Large intestine (tissue), 3 donors: ENCODE data around the gene CFAP74. TPM values are rescaled to one million over a fixed set of nuclear protein-coding genes. Genes with fewer than 3 reads are reported as not detected.

Experiments
- DNase-seq, 2 donors: peaks; one replicate each; pipeline versions ENCODE4 v3.0.0 to v3.0.0-alpha.2; 2013
- H3K27ac ChIP-seq: one replicate; pipeline ENCODE4 v1.5.1; 2013; ENCODE audit warnings: low read length
- H3K27me3 ChIP-seq: 2 replicates; pipeline ENCODE4 v1.6.1; 2013; ENCODE audit warnings: low read length; ENCODE audit not compliant: control insufficient read depth, insufficient read depth
- H3K36me3 ChIP-seq: 2 replicates; pipeline ENCODE4 v1.6.1; 2013; ENCODE audit warnings: low read length; ENCODE audit not compliant: control insufficient read depth, insufficient read depth
- H3K4me1 ChIP-seq: one replicate; pipeline ENCODE4 v1.6.1; 2013; ENCODE audit warnings: low read length; ENCODE audit not compliant: control insufficient read depth, insufficient read depth
- H3K4me3 ChIP-seq: one replicate; pipeline ENCODE4 v1.5.1; 2013; ENCODE audit warnings: low read length
- H3K9me3 ChIP-seq: one replicate; pipeline ENCODE4 v1.6.1; 2013; ENCODE audit warnings: mild to moderate bottlenecking, low read depth, low read length, moderate library complexity; ENCODE audit not compliant: control insufficient read depth
- WGBS: methylation state at CpG from one replicate; pipeline ENCODE4 v1.1.5; 2013; ENCODE audit warnings: low lambda C conversion rate; ENCODE audit not compliant: insufficient coverage; 5-methylcytosine and 5-hydroxymethylcytosine counted together
- polyA plus RNA-seq: library from polyadenylated mRNA; unstranded; fragments of 120-200 nt; gene quantifications from one replicate; pipeline ENCODE4 v1.2.1, GENCODE V29; 2013

Gene CFAP74
- polyA plus RNA-seq, 1 donor, result 1.4 TPM

- no peak overlapping the region for H3K27ac ChIP-seq
- no peaks in the 10 kb centered on the region for H3K4me1 ChIP-seq
- DNase-seq, result no peak
- no CpG with 5 or more reads among the region's 16 CpGs for WGBS
- H3K36me3 ChIP-seq, result no peaks in the 10 kb centered on the region
- no peak overlapping the region for H3K4me3 ChIP-seq
- H3K9me3 ChIP-seq, result peaks cover 14% of the 10 kb centered on the region
- H3K27me3 ChIP-seq, result peaks cover 21% of the 10 kb centered on the region
These were observed 36.4 kb downstream of the CFAP74 start for GRCh38 chr1:1967151-1967550.

GRCh38 chr1:1966071-1966740, 37.4 kb downstream of the CFAP74 start:
- Histone ChIP-seq H3K36me3 (no peaks in the 10 kb centered on the region), H3K27me3 (peaks cover 28% of the 10 kb centered on the region), H3K27ac (no peak overlapping the region), H3K4me1 (no peaks in the 10 kb centered on the region), H3K4me3 (no peak overlapping the region), H3K9me3 (peaks cover 12% of the 10 kb centered on the region)
- DNase-seq, result no peak
- WGBS, result 70% methylated on average over 3 of the region's 38 CpGs

- H3K36me3 ChIP-seq, result no peaks in the 10 kb centered on the region
- no peak overlapping the region for H3K4me3 ChIP-seq
- WGBS, result no CpG with 5 or more reads among the region's 10 CpGs
- peaks cover 32% of the 10 kb centered on the region for H3K27me3 ChIP-seq
- DNase-seq, result no peak
- peaks cover 2% of the 10 kb centered on the region for H3K4me1 ChIP-seq
- no peak overlapping the region for H3K27ac ChIP-seq
- H3K9me3 ChIP-seq, result peaks cover 12% of the 10 kb centered on the region
These were observed 38.0 kb downstream of the CFAP74 start for GRCh38 chr1:1965546-1965945.

- no peaks in the 10 kb centered on the region for H3K36me3 ChIP-seq
- no CpG with 5 or more reads among the region's 25 CpGs for WGBS
- H3K27ac ChIP-seq, result no peak overlapping the region
- DNase-seq, result no peak
- no peak overlapping the region for H3K4me3 ChIP-seq
- peaks cover 7% of the 10 kb centered on the region for H3K4me1 ChIP-seq
- H3K9me3 ChIP-seq, result peaks cover 8% of the 10 kb centered on the region
- peaks cover 32% of the 10 kb centered on the region for H3K27me3 ChIP-seq
These were observed 38.8 kb downstream of the CFAP74 start for GRCh38 chr1:1964811-1965210.

GRCh38 chr1:1963570-1963969, 40.0 kb downstream of the CFAP74 start:
- WGBS, result no CpG with 5 or more reads among the region's 17 CpGs

GRCh38 chr1:1962752-1963151, 40.8 kb downstream of the CFAP74 start:
- no peaks in the 10 kb centered on the region for H3K36me3 ChIP-seq
- no peak for DNase-seq
- H3K9me3 ChIP-seq, result no peaks in the 10 kb centered on the region
- no peak overlapping the region for H3K27ac ChIP-seq
- peaks cover 32% of the 10 kb centered on the region for H3K27me3 ChIP-seq
- H3K4me1 ChIP-seq, result peaks cover 7% of the 10 kb centered on the region
- H3K4me3 ChIP-seq, result no peak overlapping the region
- 80% methylated on average over 1 of the region's 2 CpGs for WGBS

More at GRCh38 chr1:1963570-1963969, 40.0 kb downstream of the CFAP74 start:
- H3K36me3 ChIP-seq, result no peaks in the 10 kb centered on the region
- no peak overlapping the region for H3K4me3 ChIP-seq
- no peak for DNase-seq
- H3K4me1 ChIP-seq, result peaks cover 7% of the 10 kb centered on the region
- no peak overlapping the region for H3K27ac ChIP-seq
- no peaks in the 10 kb centered on the region for H3K9me3 ChIP-seq
- H3K27me3 ChIP-seq, result peaks cover 32% of the 10 kb centered on the region

DNA sequence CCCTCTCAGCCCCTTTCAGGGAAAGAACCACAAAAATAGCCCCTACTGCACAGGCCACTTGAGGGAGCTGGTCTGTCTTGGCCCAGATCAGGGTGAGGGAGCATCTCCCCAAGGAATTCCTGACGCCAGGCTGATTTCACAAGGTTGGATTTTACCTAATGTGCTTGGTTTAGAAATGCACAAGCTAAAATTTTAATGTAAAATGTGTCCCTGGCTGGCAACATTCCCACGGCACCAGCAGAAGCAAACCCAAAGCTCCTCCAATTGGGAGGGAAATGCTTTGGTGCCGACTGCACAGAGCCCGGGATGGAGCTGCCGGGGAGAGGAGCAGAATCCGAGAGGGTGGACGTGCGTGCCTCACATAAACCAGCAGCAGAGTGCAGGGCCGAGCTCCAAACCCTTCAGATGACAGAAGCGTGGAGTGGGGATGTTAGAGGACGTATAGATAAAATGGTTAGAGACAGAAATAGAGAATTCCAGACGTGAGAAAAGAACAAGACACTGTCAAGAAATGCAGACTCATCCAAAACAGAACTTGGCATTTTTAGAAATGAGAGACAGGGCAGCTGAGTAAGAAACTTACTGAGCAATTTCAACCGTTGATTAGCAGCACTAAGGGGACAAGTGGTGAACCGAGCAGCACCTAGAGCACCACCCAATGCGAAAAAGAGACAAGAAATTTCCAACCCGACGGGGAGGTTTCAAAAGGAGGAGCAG, 42.9 kb downstream of the CFAP74 start:
- Histone ChIP-seq H3K4me3 (no peak overlapping the region), H3K9me3 (no peaks in the 10 kb centered on the region), H3K27me3 (peaks cover 25% of the 10 kb centered on the region), H3K27ac (no peak overlapping the region), H3K36me3 (no peaks in the 10 kb centered on the region), H3K4me1 (peaks cover 7% of the 10 kb centered on the region)
- 70% methylated on average over 2 of the region's 17 CpGs for WGBS
- DNase-seq, result no peak

- peak; percentile 79 to 81 for DNase-seq
- Histone ChIP-seq H3K4me1 (peaks cover 7% of the 10 kb centered on the region), H3K36me3 (no peaks in the 10 kb centered on the region), H3K27me3 (peaks cover 18% of the 10 kb centered on the region), H3K27ac (no peak overlapping the region), H3K4me3 (no peak overlapping the region), H3K9me3 (peaks cover 4% of the 10 kb centered on the region)
- WGBS, result no CpG with 5 or more reads among the region's 23 CpGs
These were observed 43.6 kb downstream of the CFAP74 start for GRCh38 chr1:1959840-1960479.

GRCh38 chr1:1959459-1959839, 44.1 kb downstream of the CFAP74 start:
- no peak for DNase-seq
- no peak overlapping the region for H3K27ac ChIP-seq
- no peak overlapping the region for H3K4me3 ChIP-seq
- H3K4me1 ChIP-seq, result peaks cover 7% of the 10 kb centered on the region
- WGBS, result 90% methylated on average over 2 of the region's 12 CpGs
- no peaks in the 10 kb centered on the region for H3K36me3 ChIP-seq
- peaks cover 16% of the 10 kb centered on the region for H3K27me3 ChIP-seq
- H3K9me3 ChIP-seq, result peaks cover 6% of the 10 kb centered on the region

DNA sequence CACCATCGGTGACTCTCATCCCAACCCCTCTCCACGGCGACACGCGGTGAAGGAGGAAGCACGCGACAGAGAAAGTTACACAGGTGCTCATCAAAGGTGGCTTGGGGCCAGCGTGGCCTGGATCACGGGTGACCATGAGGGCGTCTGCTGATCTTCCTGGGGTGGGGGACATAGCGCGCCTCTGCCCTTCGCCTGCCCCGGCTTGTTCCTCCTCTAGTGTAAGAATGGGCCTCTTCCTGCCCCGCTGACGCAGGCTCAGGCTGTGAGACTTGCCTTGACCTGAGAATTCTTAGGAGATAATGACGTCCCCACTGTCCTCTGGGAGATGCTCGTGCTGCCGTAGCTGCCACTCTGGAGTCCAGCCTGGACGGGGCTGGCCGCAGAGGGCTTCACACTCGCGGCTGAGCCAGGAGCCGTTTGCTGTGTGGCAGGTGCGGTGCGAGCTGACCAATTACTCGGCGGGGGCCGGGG, 45.5 kb downstream of the CFAP74 start:
- no CpG with 5 or more reads among the region's 29 CpGs for WGBS

More for the DNA sequence above, 45.5 kb downstream of the CFAP74 start:
- H3K27ac ChIP-seq, result no peak overlapping the region
- DNase-seq, result no peak
- no peak overlapping the region for H3K4me3 ChIP-seq
- H3K9me3 ChIP-seq, result peaks cover 6% of the 10 kb centered on the region
- H3K4me1 ChIP-seq, result peaks cover 7% of the 10 kb centered on the region
- H3K36me3 ChIP-seq, result no peaks in the 10 kb centered on the region
- peaks cover 11% of the 10 kb centered on the region for H3K27me3 ChIP-seq
